Liver (tissue), 3 donors: Measurements from ENCODE around the gene ADCK1.

ENCODE experiments used
- EGR1 ChIP-seq, 2 donors: IDR thresholded peaks; 2 replicates each; pipeline ENCODE4 v1.6.1; 2016 to 2018; ENCODE audit warnings: antibody characterized with exemption in 2 of 2, low read depth in 2 of 2
- FOXA2 ChIP-seq: IDR thresholded peaks from 2 replicates; pipeline ENCODE4 v1.6.1; 2016; ENCODE audit warnings: antibody characterized with exemption
- GABPA ChIP-seq, 2 donors: IDR thresholded peaks in 1 of 2; conservative IDR thresholded peaks in 1 of 2; 2 replicates each; pipeline ENCODE4 v1.6.1; 2016; ENCODE audit warnings: antibody characterized with exemption in 2 of 2, mild to moderate bottlenecking in 1 of 2, moderate library complexity in 1 of 2
- HNF4A ChIP-seq, 2 donors: conservative IDR thresholded peaks; 2 replicates each; pipeline ENCODE4 v1.6.1; 2016; ENCODE audit warnings: antibody characterized with exemption in 2 of 2, mild to moderate bottlenecking in 2 of 2
- HNF4G ChIP-seq: IDR thresholded peaks from 2 replicates; pipeline ENCODE4 v1.6.1; 2016; ENCODE audit warnings: antibody characterized with exemption
- JUND ChIP-seq, 2 donors: IDR thresholded peaks; 2 replicates each; pipeline ENCODE4 v1.6.1; 2016; ENCODE audit warnings: antibody characterized with exemption in 2 of 2
- MAX ChIP-seq: IDR thresholded peaks from 2 replicates; pipeline ENCODE4 v1.6.1; 2016; ENCODE audit warnings: antibody characterized with exemption
- RAD21 ChIP-seq, 2 donors: IDR thresholded peaks; 2 replicates each; pipeline ENCODE4 v1.6.1; 2016; ENCODE audit warnings: antibody characterized with exemption in 2 of 2, mild to moderate bottlenecking in 2 of 2
- RXRA ChIP-seq, 2 donors: IDR thresholded peaks; 2 replicates each; pipeline ENCODE4 v1.6.1; 2017 to 2018; ENCODE audit warnings: antibody characterized with exemption in 2 of 2, mild to moderate bottlenecking in 1 of 2
- SP1 ChIP-seq: IDR thresholded peaks from 2 replicates; pipeline ENCODE4 v1.6.1; 2018; ENCODE audit warnings: antibody characterized with exemption, mild to moderate bottlenecking
- YY1 ChIP-seq: IDR thresholded peaks from 2 replicates; pipeline ENCODE4 v1.6.1; 2016; ENCODE audit warnings: antibody characterized with exemption, mild to moderate bottlenecking
- TF ChIP-seq, protein P1 (sequence below): fragments of 150-350 bp; IDR thresholded peaks from 2 replicates; pipeline ENCODE4 v1.5.1; 2017; ENCODE audit warnings: improper control_type of control experiment, low read depth, low read length; ENCODE audit not compliant: missing input control
- TF ChIP-seq, protein P2 (sequence below): IDR thresholded peaks from 2 replicates; pipeline ENCODE4 v1.6.1; 2016; ENCODE audit warnings: antibody characterized with exemption, mild to moderate bottlenecking
- donor health status: healthy.
- donor health status: healthy.

GRCh38 chr14:77862154-77862786, 62.4 kb downstream of the ADCK1 start:
- TF ChIP-seq EGR1 (IDR thresholded peaks at IDR 0.05; ENCODE audit: low read depth in 2 of 2), result no peak
- no peak for TF ChIP-seq RXRA (IDR thresholded peaks at IDR 0.05)
- TF ChIP-seq, protein P1, sequence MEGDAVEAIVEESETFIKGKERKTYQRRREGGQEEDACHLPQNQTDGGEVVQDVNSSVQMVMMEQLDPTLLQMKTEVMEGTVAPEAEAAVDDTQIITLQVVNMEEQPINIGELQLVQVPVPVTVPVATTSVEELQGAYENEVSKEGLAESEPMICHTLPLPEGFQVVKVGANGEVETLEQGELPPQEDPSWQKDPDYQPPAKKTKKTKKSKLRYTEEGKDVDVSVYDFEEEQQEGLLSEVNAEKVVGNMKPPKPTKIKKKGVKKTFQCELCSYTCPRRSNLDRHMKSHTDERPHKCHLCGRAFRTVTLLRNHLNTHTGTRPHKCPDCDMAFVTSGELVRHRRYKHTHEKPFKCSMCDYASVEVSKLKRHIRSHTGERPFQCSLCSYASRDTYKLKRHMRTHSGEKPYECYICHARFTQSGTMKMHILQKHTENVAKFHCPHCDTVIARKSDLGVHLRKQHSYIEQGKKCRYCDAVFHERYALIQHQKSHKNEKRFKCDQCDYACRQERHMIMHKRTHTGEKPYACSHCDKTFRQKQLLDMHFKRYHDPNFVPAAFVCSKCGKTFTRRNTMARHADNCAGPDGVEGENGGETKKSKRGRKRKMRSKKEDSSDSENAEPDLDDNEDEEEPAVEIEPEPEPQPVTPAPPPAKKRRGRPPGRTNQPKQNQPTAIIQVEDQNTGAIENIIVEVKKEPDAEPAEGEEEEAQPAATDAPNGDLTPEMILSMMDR, result peak; percentile 85
- no peak for TF ChIP-seq MAX
- TF ChIP-seq, protein P2, sequence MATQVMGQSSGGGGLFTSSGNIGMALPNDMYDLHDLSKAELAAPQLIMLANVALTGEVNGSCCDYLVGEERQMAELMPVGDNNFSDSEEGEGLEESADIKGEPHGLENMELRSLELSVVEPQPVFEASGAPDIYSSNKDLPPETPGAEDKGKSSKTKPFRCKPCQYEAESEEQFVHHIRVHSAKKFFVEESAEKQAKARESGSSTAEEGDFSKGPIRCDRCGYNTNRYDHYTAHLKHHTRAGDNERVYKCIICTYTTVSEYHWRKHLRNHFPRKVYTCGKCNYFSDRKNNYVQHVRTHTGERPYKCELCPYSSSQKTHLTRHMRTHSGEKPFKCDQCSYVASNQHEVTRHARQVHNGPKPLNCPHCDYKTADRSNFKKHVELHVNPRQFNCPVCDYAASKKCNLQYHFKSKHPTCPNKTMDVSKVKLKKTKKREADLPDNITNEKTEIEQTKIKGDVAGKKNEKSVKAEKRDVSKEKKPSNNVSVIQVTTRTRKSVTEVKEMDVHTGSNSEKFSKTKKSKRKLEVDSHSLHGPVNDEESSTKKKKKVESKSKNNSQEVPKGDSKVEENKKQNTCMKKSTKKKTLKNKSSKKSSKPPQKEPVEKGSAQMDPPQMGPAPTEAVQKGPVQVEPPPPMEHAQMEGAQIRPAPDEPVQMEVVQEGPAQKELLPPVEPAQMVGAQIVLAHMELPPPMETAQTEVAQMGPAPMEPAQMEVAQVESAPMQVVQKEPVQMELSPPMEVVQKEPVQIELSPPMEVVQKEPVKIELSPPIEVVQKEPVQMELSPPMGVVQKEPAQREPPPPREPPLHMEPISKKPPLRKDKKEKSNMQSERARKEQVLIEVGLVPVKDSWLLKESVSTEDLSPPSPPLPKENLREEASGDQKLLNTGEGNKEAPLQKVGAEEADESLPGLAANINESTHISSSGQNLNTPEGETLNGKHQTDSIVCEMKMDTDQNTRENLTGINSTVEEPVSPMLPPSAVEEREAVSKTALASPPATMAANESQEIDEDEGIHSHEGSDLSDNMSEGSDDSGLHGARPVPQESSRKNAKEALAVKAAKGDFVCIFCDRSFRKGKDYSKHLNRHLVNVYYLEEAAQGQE, result no peak
- peak; percentile 77 to 82 for TF ChIP-seq RAD21 (IDR thresholded peaks at IDR 0.05)
- TF ChIP-seq YY1, result no peak
- TF ChIP-seq JUND (IDR thresholded peaks at IDR 0.05), result no peak
- TF ChIP-seq FOXA2, result no peak
- no peak for TF ChIP-seq HNF4G
- TF ChIP-seq HNF4A (conservative IDR thresholded peaks at IDR 0.05), result no peak
- no peak for TF ChIP-seq SP1
- no peak for TF ChIP-seq GABPA (IDR thresholded peaks at IDR 0.05 in 1 of 2, conservative IDR thresholded peaks at IDR 0.05 in 1 of 2)
